ENCODE results near the gene GLIS2. TPM values are rescaled to one million over a fixed set of nuclear protein-coding genes. Genes with fewer than 3 reads are reported as not detected.

The GLIS2 gene
- total RNA-seq, 1 donor from 2014 or later = not detected

- no peak for TF ChIP-seq CTCF (IDR thresholded peaks at IDR 0.05)
- peak; percentile 91 for ATAC-seq (ENCODE audit: low read depth)
- H3K36me3 Mint-ChIP-seq (ENCODE audit: low read depth) = peaks cover 38% of the 10 kb centered on the region
- no peaks in the 10 kb centered on the region for H3K27me3 Mint-ChIP-seq
- H3K4me3 Mint-ChIP-seq = no peak overlapping the region
- DNase-seq = peak; percentile 62
- H3K9me3 Mint-ChIP-seq = no peaks in the 10 kb centered on the region
- H3K4me1 Mint-ChIP-seq = peaks cover 37% of the 10 kb centered on the region
- peak overlapping the region; percentile 35 for H3K27ac Mint-ChIP-seq
- CTCF ChIA-PET = interaction anchor here (0.9 to 2.9 kb wide), 2 partner anchors 38 to 51 kb away, joined by 3 to 17 read pairs; no protein-coding TSS in a partner anchor
- POLR2A ChIA-PET = interaction anchor here (0.5 to 1.3 kb wide), 7 partner anchors 8 to 111 kb away, joined by 3 to 8 read pairs (median 4); partner anchors contain the start of gene HMOX2
- intact Hi-C loops (cut with micrococcal nuclease) = loop anchor here (2.0 kb wide), 1 partner anchor 14 kb away; the partner anchor contains the start of gene PAM16
Observed at GRCh38 chr16:4365014-4365406, 49.1 kb downstream of the GLIS2 start.

- Mint-ChIP-seq H3K27ac (no peak overlapping the region), H3K4me1 (peaks cover 37% of the 10 kb centered on the region), H3K4me3 (no peak overlapping the region), H3K36me3 (ENCODE audit: low read depth) (peaks cover 32% of the 10 kb centered on the region), H3K27me3 (no peaks in the 10 kb centered on the region), H3K9me3 (no peaks in the 10 kb centered on the region)
- DNase-seq = no peak
- no peak for TF ChIP-seq CTCF (IDR thresholded peaks at IDR 0.05)
- POLR2A ChIA-PET = interaction anchor here (0.7 to 1.3 kb wide), 2 partner anchors 8 to 37 kb away, joined by 3 to 8 read pairs; no protein-coding TSS in a partner anchor
- CTCF ChIA-PET = interaction anchor here (0.9 to 2.9 kb wide), 2 partner anchors 37 to 50 kb away, joined by 3 to 17 read pairs; no protein-coding TSS in a partner anchor
- no peak for ATAC-seq (ENCODE audit: low read depth)
- intact Hi-C loops (cut with micrococcal nuclease) = loop anchor here (2.0 kb wide), 1 partner anchor 15 kb away; the partner anchor contains the start of gene PAM16
Observed at GRCh38 chr16:4365615-4366014, 49.7 kb downstream of the GLIS2 start.

DNA sequence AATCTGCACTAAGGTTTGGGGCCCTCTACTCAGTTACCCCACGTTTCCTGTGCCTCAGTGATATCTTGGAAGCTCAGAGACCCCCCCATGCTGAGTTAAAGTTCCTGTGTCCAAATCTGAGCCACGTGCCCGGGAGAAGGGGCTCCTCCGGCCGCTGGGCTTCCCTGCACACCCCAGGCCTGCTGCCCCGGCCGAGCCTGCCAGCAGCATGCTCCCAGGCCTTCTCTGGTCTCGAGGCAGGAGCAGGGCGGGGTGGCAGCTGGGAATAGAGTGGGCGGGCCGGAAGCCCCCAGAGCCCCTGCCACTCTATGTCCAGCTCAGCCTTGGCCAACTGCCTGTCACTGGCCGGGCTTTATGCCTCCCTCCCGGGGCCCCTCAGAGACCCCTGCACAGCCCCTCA lies 50.1 kb downstream of the GLIS2 start:
- no peaks in the 10 kb centered on the region for H3K27me3 Mint-ChIP-seq
- no peaks in the 10 kb centered on the region for H3K9me3 Mint-ChIP-seq
- CTCF ChIA-PET = interaction anchor here (2.9 kb wide), 1 partner anchor 37 kb away, joined by 17 read pairs; no protein-coding TSS in a partner anchor
- POLR2A ChIA-PET = no interaction called here
- DNase-seq (no peak), ATAC-seq (ENCODE audit: low read depth) (no peak)
- TF ChIP-seq CTCF (IDR thresholded peaks at IDR 0.05) = no peak
- intact Hi-C loops (cut with micrococcal nuclease) = no loop called here
- no peak overlapping the region for H3K27ac Mint-ChIP-seq
- peaks cover 37% of the 10 kb centered on the region for H3K4me1 Mint-ChIP-seq
- H3K4me3 Mint-ChIP-seq = no peak overlapping the region
- H3K36me3 Mint-ChIP-seq (ENCODE audit: low read depth) = peaks cover 28% of the 10 kb centered on the region

DNA sequence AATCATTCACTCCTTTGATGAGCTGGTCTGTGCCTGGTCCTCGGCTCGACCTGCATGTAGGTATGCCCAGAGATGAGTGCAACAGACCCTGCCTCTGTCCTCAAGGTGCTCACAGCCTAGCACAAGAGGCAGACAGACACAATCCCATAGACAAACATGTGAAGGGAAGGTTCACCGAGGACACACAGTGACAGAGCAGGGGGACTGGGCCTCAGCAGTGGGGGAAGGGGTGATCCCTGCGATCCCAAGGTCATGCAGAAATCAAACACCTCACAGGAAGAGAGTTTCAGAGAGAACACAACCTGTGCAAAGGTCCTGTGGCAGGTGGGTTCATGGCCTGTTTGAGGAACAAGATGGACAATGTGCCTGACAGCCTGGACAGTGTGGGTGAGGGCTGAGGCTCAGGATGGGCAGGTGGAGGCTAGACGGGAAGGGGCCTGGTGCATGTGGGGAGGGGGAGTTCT lies 51.6 kb downstream of the GLIS2 start:
- DNase-seq (no peak), ATAC-seq (ENCODE audit: low read depth) (no peak)
- TF ChIP-seq CTCF (IDR thresholded peaks at IDR 0.05) = no peak
- peaks cover 39% of the 10 kb centered on the region for H3K4me1 Mint-ChIP-seq
- H3K36me3 Mint-ChIP-seq (ENCODE audit: low read depth) = peaks cover 21% of the 10 kb centered on the region
- intact Hi-C loops (cut with micrococcal nuclease) = no loop called here
- no peak overlapping the region for H3K4me3 Mint-ChIP-seq
- ChIA-PET POLR2A (no interaction called here), CTCF (no interaction called here)
- no peaks in the 10 kb centered on the region for H3K27me3 Mint-ChIP-seq
- peak overlapping the region; percentile 24 for H3K27ac Mint-ChIP-seq
- no peaks in the 10 kb centered on the region for H3K9me3 Mint-ChIP-seq

GRCh38 chr16:4369007-4369733 lies 53.3 kb downstream of the GLIS2 start:
- ChIA-PET POLR2A (no interaction called here), CTCF (no interaction called here)
- Mint-ChIP-seq H3K9me3 (no peaks in the 10 kb centered on the region), H3K27ac (no peak overlapping the region), H3K36me3 (ENCODE audit: low read depth) (peaks cover 10% of the 10 kb centered on the region), H3K4me1 (peaks cover 38% of the 10 kb centered on the region), H3K4me3 (no peak overlapping the region), H3K27me3 (no peaks in the 10 kb centered on the region)
- DNase-seq (no peak), ATAC-seq (ENCODE audit: low read depth) (no peak)
- intact Hi-C loops (cut with micrococcal nuclease) = no loop called here
- TF ChIP-seq CTCF (IDR thresholded peaks at IDR 0.05) = no peak
